HepG2 (cell line): ENCODE results near the gene CCNYL1. TPM values are rescaled to one million over a fixed set of nuclear protein-coding genes. Genes with fewer than 3 reads are reported as not detected.

ENCODE experiments used
- ATAC-seq: fragments of 200-7000 bp; cut with Tn5 transposase; 3 replicates; pipeline ENCODE4 v1.9.1; 2020; ENCODE audit warnings: mild to moderate bottlenecking, moderate library complexity
- BruUV-seq: library from RNA; stranded (reverse); fragments of 400-500 nt; replicated peaks from 2 replicates; lab custom pipeline; 2021; lab: Mats Ljungman, UMichigan
- CTCF ChIA-PET: fragments of 300-600 bp; formaldehyde crosslinking; extraction: SDS; loops from one replicate; lab custom pipeline; 2021; ENCODE audit warnings: low total read pairs, inconsistent platforms, low intra/inter-chr PET ratio; lab: Yijun Ruan, JAX
- POLR2A ChIA-PET: fragments of 350-600 bp; sonication (Branson Sonifier 250); formaldehyde crosslinking; loops from one replicate; lab custom pipeline; 2020; ENCODE audit warnings: antibody characterized with exemption, inconsistent platforms; lab: Yijun Ruan, JAX
- DNase-seq: peaks from one replicate; pipeline ENCODE4 v3.0.0-alpha.2; 2015; ENCODE audit warnings: low spot score
- FAIRE-seq: peaks from 3 replicates; lab custom pipeline; 2011; peaks lifted over from hg19 to GRCh38; lab: Jason Lieb, UNC
- H2AFZ ChIP-seq: one replicate; pipeline ENCODE4 v1.6.1; 2011; ENCODE audit warnings: low read length, inconsistent platforms
- H3K27ac ChIP-seq: fragments of 300-600 bp; 3 replicates; pipeline ENCODE4 v1.8.0; 2011; ENCODE audit warnings: mixed run types, mild to moderate bottlenecking, mixed read lengths, low read length, inconsistent platforms; ENCODE audit not compliant: insufficient read depth; ENCODE audit errors: extremely low read length
- H3K27me3 ChIP-seq, 2 experiments: fragments of 200-600 bp in 1 of 2; 2 replicates in 1 of 2; 3 replicates in 1 of 2; pipeline versions ENCODE4 v1.6.0 to v1.8.0; 2011; ENCODE audit warnings: low read length in 2 of 2, mild to moderate bottlenecking in 2 of 2, moderate library complexity in 2 of 2, inconsistent platforms in 1 of 2; ENCODE audit not compliant: insufficient read depth in 2 of 2, control insufficient read depth in 1 of 2
- H3K36me3 ChIP-seq, 2 experiments: fragments of 200-600 bp in 1 of 2; replicated peaks in 1 of 2; 2 replicates in 1 of 2; 3 replicates in 1 of 2; pipeline versions ENCODE4 v1.5.1 to v1.8.0; 2011; ENCODE audit warnings: low read length in 2 of 2, inconsistent platforms in 1 of 2; ENCODE audit not compliant: insufficient read depth in 2 of 2, control insufficient read depth in 1 of 2
- H3K4me1 ChIP-seq: 2 replicates; pipeline ENCODE4 v1.5.1; 2012; ENCODE audit warnings: low read length, inconsistent platforms; ENCODE audit not compliant: insufficient read depth
- H3K4me2 ChIP-seq: 2 replicates; pipeline ENCODE4 v1.6.0; 2011; ENCODE audit warnings: low read depth, low read length, inconsistent platforms
- H3K4me3 ChIP-seq, 3 experiments: fragments of 200-600 bp in 1 of 3; sonication (generic), shearing (Covaris generic) in 1 of 3; replicated peaks in 1 of 3; 2 replicates each; pipeline ENCODE4 v1.5.1; 2011 to 2016; ENCODE audit warnings: low read length in 3 of 3, inconsistent platforms in 2 of 3, low read depth in 2 of 3, mild to moderate bottlenecking in 2 of 3, control low read depth in 1 of 3, mixed read lengths in 1 of 3; ENCODE audit not compliant: insufficient read depth in 1 of 3
- H3K79me2 ChIP-seq: one replicate; pipeline ENCODE4 v1.6.1; 2011; ENCODE audit warnings: low read length, inconsistent platforms; ENCODE audit not compliant: insufficient read depth
- H3K9ac ChIP-seq: 2 replicates; pipeline ENCODE4 v1.6.0; 2011; ENCODE audit warnings: mild to moderate bottlenecking, low read depth, low read length, inconsistent platforms; ENCODE audit not compliant: insufficient read depth
- H3K9me3 ChIP-seq: 2 replicates; pipeline ENCODE4 v1.5.1; 2012; ENCODE audit warnings: mild to moderate bottlenecking, low read length
- H4K20me1 ChIP-seq: 2 replicates; pipeline ENCODE4 v1.6.0; 2011; ENCODE audit warnings: inconsistent platforms, mild to moderate bottlenecking, low read length, moderate library complexity; ENCODE audit not compliant: insufficient read depth
- EP300 ChIP-seq, 3 experiments: sonication (generic) in 1 of 3; formaldehyde crosslinking in 1 of 3; IDR thresholded peaks; 2 replicates each; pipeline versions ENCODE4 v1.5.1 to v1.6.1; 2011 to 2020; ENCODE audit warnings: low read depth in 2 of 3, low read length in 2 of 3, borderline replicate concordance in 1 of 3, improper control_type of control experiment in 1 of 3, mild to moderate bottlenecking in 1 of 3, missing genetic modification reagents in 1 of 3, moderate library complexity in 1 of 3
- FOXP1 ChIP-seq, 2 experiments: fragments of 450-650 bp in 1 of 2; IDR thresholded peaks; 2 replicates each; pipeline ENCODE4 v1.6.1; 2017 to 2018; ENCODE audit warnings: antibody characterized with exemption in 1 of 2
- IKZF5 ChIP-seq: IDR thresholded peaks from 2 replicates; pipeline ENCODE4 v1.6.1; 2018; ENCODE audit warnings: missing genetic modification reagents, mild to moderate bottlenecking, missing compliant biosample characterization
- MBNL3 ChIP-seq: fragments of 250-450 bp; sonication (Bioruptor Pico); conservative IDR thresholded peaks from 2 replicates; pipeline ENCODE4 v1.8.0; 2022; ENCODE audit warnings: mild to moderate bottlenecking, inconsistent platforms
- RXRA ChIP-seq: sonication (generic); formaldehyde crosslinking; IDR thresholded peaks from 2 replicates; pipeline ENCODE4 v1.5.1; 2020; ENCODE audit warnings: missing genetic modification reagents
- U2AF2 ChIP-seq: fragments of 200-400 bp; formaldehyde crosslinking; IDR thresholded peaks from 2 replicates; pipeline ENCODE4 v1.6.1; 2017; ENCODE audit warnings: low read depth, mild to moderate bottlenecking, low read length
- ZFP36L1 ChIP-seq: sonication (generic); formaldehyde crosslinking; IDR thresholded peaks from 2 replicates; pipeline ENCODE4 v1.8.0; 2022; ENCODE audit warnings: mild to moderate bottlenecking, missing genetic modification reagents, moderate library complexity
- ZKSCAN8 ChIP-seq: IDR thresholded peaks from 2 replicates; pipeline ENCODE4 v1.6.1; 2016; ENCODE audit warnings: borderline replicate concordance, missing genetic modification reagents, missing compliant biosample characterization
- ZMYM3 ChIP-seq: sonication (generic); formaldehyde crosslinking; IDR thresholded peaks from 2 replicates; pipeline ENCODE4 v1.5.1; 2020; ENCODE audit warnings: mild to moderate bottlenecking, missing genetic modification reagents
- ZNF543 ChIP-seq: sonication (generic); formaldehyde crosslinking; IDR thresholded peaks from 2 replicates; pipeline ENCODE4 v1.4.0; 2020; ENCODE audit warnings: mild to moderate bottlenecking, missing genetic modification reagents
- ZNF609 ChIP-seq: sonication (generic); formaldehyde crosslinking; IDR thresholded peaks from 2 replicates; pipeline ENCODE4 v1.4.0; 2020; ENCODE audit warnings: mild to moderate bottlenecking, missing genetic modification reagents, borderline replicate concordance
- ZNF776 ChIP-seq: sonication (generic); formaldehyde crosslinking; IDR thresholded peaks from 2 replicates; pipeline ENCODE4 v1.4.0; 2020; ENCODE audit warnings: mild to moderate bottlenecking, missing genetic modification reagents
- ZNF883 ChIP-seq: sonication (generic); formaldehyde crosslinking; IDR thresholded peaks from 2 replicates; pipeline ENCODE4 v1.5.1; 2020; ENCODE audit warnings: mild to moderate bottlenecking, missing genetic modification reagents; ENCODE audit errors: not compliant biosample characterization
- ZNF891 ChIP-seq: sonication (generic); formaldehyde crosslinking; IDR thresholded peaks from 2 replicates; pipeline ENCODE4 v1.5.0; 2020; ENCODE audit warnings: mild to moderate bottlenecking, missing genetic modification reagents
- in situ Hi-C: cut with HindIII; loops from 2 replicates; pipeline ENCODE4 v1.10.0; 2017; ENCODE audit warnings: low pct_unique_long_range_greater_than_20kb; ENCODE audit not compliant: extremely low pct_ligation_motif_present
- intact Hi-C: fragments of 100-400 bp; cut with micrococcal nuclease; formaldehyde crosslinking; loops from one replicate; pipeline ENCODE4 v1.10.0; 2022; ENCODE audit not compliant: unreplicated experiment
- polyA plus RNA-seq, 8 experiments: library from polyadenylated mRNA; depleted of rRNA in 3 of 8; stranded (reverse) in 7 of 8; unstranded in 1 of 8; fragments of >200 nt; fragmentation: Illumina TruSeq in 4 of 8; extraction: Trizol in 4 of 8; gene quantifications; 2 replicates each; pipeline versions ENCODE4 v1.2.1 to v1.2.3, GENCODE V29; 2011 to 2016; ENCODE audit warnings: low read depth in 4 of 8, missing spikeins in 1 of 8, mixed read lengths in 1 of 8; ENCODE audit not compliant: insufficient read depth in 1 of 8
- total RNA-seq, 5 experiments: library from RNA; depleted of rRNA; stranded (reverse); fragments of >200 nt; fragmentation: Illumina TruSeq; extraction: Trizol; gene quantifications; 2 replicates each; pipeline ENCODE4 v1.2.3, GENCODE V29; 2016; ENCODE audit warnings: low read depth in 1 of 5

CCNYL1 gene
- total and polyA plus RNA-seq, 2 of the 13 experiments (the other 11 are each of a cell fraction or from before 2014, with no cell fraction given): 12.5 to 16.2 TPM

- TF ChIP-seq ZMYM3 (CRISPR knock-in tag) (no peak), ZNF776 (no peak)
These were observed 38.0 kb upstream of the CCNYL1 start (continued) for GRCh38 chr2:207673431-207673830.

GRCh38 chr2:207674266-207674774, 37.1 kb upstream of the CCNYL1 start:
- ATAC-seq (no peak), DNase-seq (no peak), FAIRE-seq (no peak)
- Histone ChIP-seq H3K4me1 (no peaks in the 10 kb centered on the region), H4K20me1 (no peaks in the 10 kb centered on the region), H2AFZ (no peak overlapping the region), H3K27me3 (no peaks in the 10 kb centered on the region), H3K79me2 (no peaks in the 10 kb centered on the region), H3K4me2 (no peak overlapping the region), H3K27ac (no peak overlapping the region), H3K4me3 (no peak overlapping the region), H3K9ac (no peak overlapping the region), H3K36me3 (no peaks in the 10 kb centered on the region), H3K9me3 (no peaks in the 10 kb centered on the region)
- CTCF ChIA-PET: interaction anchor here (1.1 kb wide), 1 partner anchor 397 kb away, joined by 5 read pairs; no protein-coding TSS in a partner anchor
- no TSS peak for BruUV-seq
- intact Hi-C loops: no loop called here
- TF ChIP-seq ZKSCAN8 (CRISPR knock-in tag) (no peak), RXRA (CRISPR knock-in tag) (no peak), U2AF2 (no peak), ZNF543 (CRISPR knock-in tag) (no peak), ZNF883 (no peak), EP300 (IDR thresholded peaks at IDR 0.05; ENCODE audit: low read depth in 2 of 2, low read length in 2 of 2) (no peak), EP300 (CRISPR knock-in tag; IDR thresholded peaks at IDR 0.05; ENCODE audit: borderline replicate concordance) (no peak), MBNL3 (CRISPR knock-in tag) (no peak), ZNF891 (CRISPR knock-in tag) (no peak), ZNF609 (CRISPR knock-in tag) (no peak), IKZF5 (CRISPR knock-in tag) (no peak), FOXP1 (IDR thresholded peaks at IDR 0.05) (no peak), FOXP1 (CRISPR knock-in tag; IDR thresholded peaks at IDR 0.05) (no peak), ZFP36L1 (no peak)
- in situ Hi-C loops: no loop called here
- POLR2A ChIA-PET: interaction anchor here (1.6 kb wide), 1 partner anchor 37 kb away, joined by 4 read pairs; the partner anchor contains the start of gene CCNYL1
